HG03196 (cell line): ENCODE data around the gene RNF31.
"Not testable (repeated sequence)": the region's sequence is repeated elsewhere in the genome, so short reads cannot be mapped to it uniquely, and the experiment has no call there.

Source experiments
- ATAC-seq: cut with Tn5 transposase; IDR thresholded peaks from one replicate; pipeline ENCODE4 v1.9.1; 2021; ENCODE audit not compliant: unreplicated experiment

Gene RNF31

GRCh38 chr14:24146978-24147760 is at the start of gene RNF31:
TSS of gene RNF31 (plus strand) at chr14:24147498. CDS start at chr14:24147699, 201 bp downstream.
- peak; percentile 73 for ATAC-seq

DNA sequence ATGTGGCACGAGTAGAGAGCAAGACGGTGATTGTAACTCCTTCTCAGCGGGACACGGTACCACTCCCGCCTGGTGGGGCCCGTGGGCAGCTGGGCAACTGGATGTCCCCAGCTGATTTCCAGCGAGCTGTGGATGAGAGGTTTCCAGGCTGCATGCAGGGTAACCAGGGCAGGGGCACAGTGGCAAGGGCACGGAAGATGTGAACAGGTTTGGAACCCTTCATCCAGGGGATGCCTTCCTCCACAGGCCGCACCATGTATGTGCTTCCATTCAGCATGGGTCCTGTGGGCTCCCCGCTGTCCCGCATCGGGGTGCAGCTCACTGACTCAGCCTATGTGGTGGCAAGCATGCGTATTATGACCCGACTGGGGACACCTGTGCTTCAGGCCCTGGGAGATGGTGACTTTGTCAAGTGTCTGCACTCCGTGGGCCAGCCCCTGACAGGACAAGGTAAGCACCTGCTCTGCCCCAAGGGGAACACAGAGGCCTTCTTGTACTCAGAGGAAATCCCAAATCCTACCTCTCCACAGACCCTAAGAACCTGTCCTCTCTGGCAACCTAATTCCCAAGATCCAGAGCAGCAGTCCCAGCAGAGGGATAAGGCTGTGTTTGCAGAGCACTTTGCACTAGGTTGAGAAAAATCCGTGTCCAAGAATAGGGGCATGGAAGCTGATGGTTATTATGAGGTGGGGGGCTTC is 48.9 kb upstream of the RNF31 start:
- ATAC-seq: no peak

- no peak for ATAC-seq
Measured at GRCh38 chr14:24098927-24099813, 48.1 kb upstream of the RNF31 start.

GRCh38 chr14:24100197-24100981 is 46.9 kb upstream of the RNF31 start:
- no peak for ATAC-seq

DNA sequence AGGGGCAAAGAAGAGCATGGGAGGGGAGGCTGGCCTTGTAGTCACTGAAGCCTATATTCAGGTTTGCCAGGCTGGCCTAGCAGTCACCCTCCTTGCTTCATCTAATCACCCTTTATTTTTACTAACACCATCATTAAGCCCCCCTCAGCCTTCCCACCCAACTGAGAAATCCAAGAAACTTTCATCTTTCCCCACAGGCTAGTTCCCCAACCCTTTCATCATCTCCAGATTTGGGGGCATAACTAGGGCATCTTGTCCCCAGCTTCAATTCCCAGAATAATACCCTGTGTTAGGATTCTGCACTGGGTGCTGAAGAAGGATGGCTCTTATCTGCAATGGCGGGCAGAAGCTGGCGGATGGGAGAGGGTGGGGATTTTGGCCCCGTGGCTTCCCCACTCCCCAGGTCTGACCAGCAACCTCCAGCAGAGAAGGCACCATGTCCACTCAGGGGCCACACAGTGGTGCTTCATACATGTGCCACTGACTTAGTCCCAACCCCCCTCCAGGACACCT is 46.3 kb upstream of the RNF31 start:
- ATAC-seq: no peak

GRCh38 chr14:24102357-24103048 is 44.8 kb upstream of the RNF31 start:
- ATAC-seq: no peak

DNA sequence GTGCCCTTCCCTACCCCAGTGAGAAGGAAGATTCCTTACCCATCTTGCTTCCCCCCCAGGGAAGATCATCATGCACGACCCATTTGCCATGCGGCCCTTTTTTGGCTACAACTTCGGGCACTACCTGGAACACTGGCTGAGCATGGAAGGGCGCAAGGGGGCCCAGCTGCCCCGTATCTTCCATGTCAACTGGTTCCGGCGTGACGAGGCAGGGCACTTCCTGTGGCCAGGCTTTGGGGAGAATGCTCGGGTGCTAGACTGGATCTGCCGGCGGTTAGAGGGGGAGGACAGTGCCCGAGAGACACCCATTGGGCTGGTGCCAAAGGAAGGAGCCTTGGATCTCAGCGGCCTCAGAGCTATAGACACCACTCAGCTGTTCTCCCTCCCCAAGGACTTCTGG is 43.8 kb upstream of the RNF31 start:
- no peak for ATAC-seq

GRCh38 chr14:24105609-24106239 is 41.6 kb upstream of the RNF31 start:
- ATAC-seq: not testable (repeated sequence)

GRCh38 chr14:24106672-24107271 is 40.5 kb upstream of the RNF31 start:
- ATAC-seq: no peak

- ATAC-seq: no peak
Measured at GRCh38 chr14:24108336-24108874, 38.9 kb upstream of the RNF31 start.

DNA sequence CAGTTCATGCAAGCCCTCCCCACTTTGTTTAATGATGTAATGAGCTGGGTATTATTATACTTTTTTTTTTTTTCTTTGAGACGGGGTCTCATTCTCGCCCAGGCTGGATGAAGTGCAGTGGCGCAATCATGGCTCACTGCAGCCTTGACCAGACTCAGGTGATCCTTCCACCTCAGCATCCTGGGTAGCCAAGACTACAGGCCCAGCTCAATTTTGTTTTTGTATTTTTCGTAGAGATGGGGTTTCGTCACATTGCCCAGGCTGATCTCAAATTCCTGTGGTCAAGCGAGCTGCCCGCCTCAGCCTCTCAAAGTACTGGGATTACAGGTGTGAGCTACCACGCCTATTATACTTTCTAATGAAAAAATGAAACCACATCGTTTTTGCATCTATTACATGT is 37.2 kb upstream of the RNF31 start:
- no peak for ATAC-seq

- ATAC-seq: no peak
Measured at GRCh38 chr14:24110523-24110922, 36.8 kb upstream of the RNF31 start.

DNA sequence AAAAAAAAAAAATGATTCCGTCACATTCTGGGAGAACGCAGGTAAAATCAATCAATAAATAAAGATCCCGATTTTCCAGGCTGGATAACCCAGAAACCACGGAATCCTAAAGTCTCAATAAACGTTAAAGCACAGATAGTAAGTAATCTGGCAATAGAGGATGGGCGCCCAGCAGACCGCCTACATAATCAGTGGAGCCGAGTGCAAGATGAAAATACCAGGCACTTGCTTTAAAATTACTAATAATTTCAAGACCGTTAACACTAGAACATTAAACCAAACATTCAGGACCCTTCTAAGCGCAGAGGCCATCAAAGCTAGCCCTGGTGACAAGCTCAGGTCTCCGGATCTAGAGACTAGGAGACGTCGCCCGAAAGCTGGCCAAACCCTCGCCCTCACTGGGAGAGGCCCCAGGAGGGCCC is 33.9 kb upstream of the RNF31 start:
- ATAC-seq: no peak

GRCh38 chr14:24113801-24114531 is 33.3 kb upstream of the RNF31 start:
- ATAC-seq: peak; percentile 34

DNA sequence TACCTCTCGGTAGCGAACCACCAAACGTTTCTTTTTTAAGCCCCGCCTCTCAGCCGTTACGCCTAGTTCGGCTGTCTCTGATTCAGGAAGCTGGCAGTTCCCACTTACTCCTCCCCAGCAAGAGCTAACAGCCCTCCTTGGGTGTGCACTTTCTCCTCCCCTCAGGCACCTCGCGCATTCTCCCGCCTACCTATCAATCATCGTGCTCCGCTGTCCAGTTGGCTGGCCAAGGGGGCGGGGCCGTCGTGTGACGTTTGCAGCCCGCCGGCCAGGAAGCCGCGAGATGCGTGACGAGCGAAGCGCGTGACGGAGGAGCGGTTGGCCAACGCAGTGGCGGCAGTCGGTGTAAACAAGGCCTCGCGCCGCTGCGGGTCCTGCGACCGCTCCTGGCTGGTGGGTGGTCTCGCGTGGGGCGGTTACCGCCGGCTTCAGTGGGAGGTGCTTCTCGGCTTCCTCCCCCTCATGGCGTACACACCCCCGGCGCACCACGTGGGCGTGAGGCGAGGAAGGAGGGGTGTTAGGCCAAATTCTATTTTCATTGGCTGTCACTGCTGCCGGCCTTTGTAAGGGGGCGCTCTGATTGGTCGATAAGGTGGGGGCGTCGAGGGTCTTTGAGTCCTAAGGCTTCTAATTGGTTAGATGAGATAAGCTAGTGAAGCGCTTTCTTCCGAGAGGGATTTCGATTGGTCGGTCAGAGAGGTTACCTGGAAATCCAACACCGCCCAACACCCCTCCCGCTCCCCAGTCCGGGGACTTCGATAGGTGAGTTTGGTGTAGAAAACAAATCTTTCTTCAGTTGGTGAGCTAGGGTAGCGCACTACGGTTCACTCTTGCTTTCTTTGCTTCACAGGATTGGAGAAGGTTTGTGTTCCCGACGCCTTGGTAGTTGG is 32.5 kb upstream of the RNF31 start, which contains the start of the genes DCAF11 and NRL:
DCAF11 (plus strand) TSS at position 246 of the 890 bp plus-strand sequence. CDS start 818 bp downstream, outside the sequence.
NRL (minus strand) TSS at position 418 of the 890 bp plus-strand sequence. CDS start 32,101 bp downstream, outside the sequence.
- ATAC-seq: peak; percentile 80

- no peak for ATAC-seq
Measured at GRCh38 chr14:24115422-24116127, 31.7 kb upstream of the RNF31 start.
